Osteocyte (in vitro differentiated cells): ENCODE data around the gene HS2ST1. TPM values are rescaled to one million over a fixed set of nuclear protein-coding genes. Genes with fewer than 3 reads are reported as not detected.
"Not testable (repeated sequence)": the region's sequence is repeated elsewhere in the genome, so short reads cannot be mapped to it uniquely, and the experiment has no call there.

ENCODE experiments used
- DNase-seq: peaks from one replicate; pipeline ENCODE4 v3.0.0; 2021; ENCODE audit warnings: mixed read lengths; ENCODE audit not compliant: unreplicated experiment; ENCODE audit errors: extremely low spot score
- H3K27ac Mint-ChIP-seq: one replicate; pipeline ENCODE4 v1.8.0; 2021; ENCODE audit warnings: mild to moderate bottlenecking, mixed read lengths; ENCODE audit not compliant: unreplicated experiment
- H3K27me3 Mint-ChIP-seq: one replicate; pipeline ENCODE4 v1.8.0; 2021; ENCODE audit warnings: mixed read lengths; ENCODE audit not compliant: unreplicated experiment
- H3K36me3 Mint-ChIP-seq: one replicate; pipeline ENCODE4 v1.8.0; 2021; ENCODE audit warnings: mixed read lengths; ENCODE audit not compliant: unreplicated experiment
- H3K4me1 Mint-ChIP-seq: one replicate; pipeline ENCODE4 v1.8.0; 2021; ENCODE audit warnings: mixed read lengths; ENCODE audit not compliant: unreplicated experiment
- H3K4me3 Mint-ChIP-seq: one replicate; pipeline ENCODE4 v1.8.0; 2021; ENCODE audit warnings: mild to moderate bottlenecking, moderate library complexity, mixed read lengths; ENCODE audit not compliant: unreplicated experiment
- H3K9me3 Mint-ChIP-seq: one replicate; pipeline ENCODE4 v1.8.0; 2021; ENCODE audit warnings: mixed read lengths; ENCODE audit not compliant: unreplicated experiment
- CTCF ChIP-seq: fragments of 200-600 bp; sonication (generic); IDR thresholded peaks from 2 replicates; pipeline ENCODE4 v1.5.0; 2021; ENCODE audit warnings: antibody characterized with exemption, mild to moderate bottlenecking, moderate library complexity
- total RNA-seq: library from RNA; stranded (reverse); gene quantifications from 2 replicates; pipeline ENCODE4 v1.2.1, GENCODE V29; 2021

Gene HS2ST1
- total RNA-seq, 1 donor from 2014 or later: 26.8 TPM

- no peaks in the 10 kb centered on the region for H3K36me3 Mint-ChIP-seq
- H3K4me3 Mint-ChIP-seq: no peak overlapping the region
- H3K27me3 Mint-ChIP-seq: no peaks in the 10 kb centered on the region
- DNase-seq: no peak
- peaks cover 2% of the 10 kb centered on the region for H3K4me1 Mint-ChIP-seq
- no peak overlapping the region for H3K27ac Mint-ChIP-seq
- no peak for TF ChIP-seq CTCF
- no peaks in the 10 kb centered on the region for H3K9me3 Mint-ChIP-seq
Measured at GRCh38 chr1:87000460-87000859, 86.0 kb downstream of the HS2ST1 start.

- no peaks in the 10 kb centered on the region for H3K4me1 Mint-ChIP-seq
- no peak overlapping the region for H3K27ac Mint-ChIP-seq
- H3K27me3 Mint-ChIP-seq: no peaks in the 10 kb centered on the region
- H3K4me3 Mint-ChIP-seq: no peak overlapping the region
- no peaks in the 10 kb centered on the region for H3K36me3 Mint-ChIP-seq
- DNase-seq: no peak
- TF ChIP-seq CTCF: no peak
- H3K9me3 Mint-ChIP-seq: no peaks in the 10 kb centered on the region
Measured at GRCh38 chr1:87004857-87005256, 90.4 kb downstream of the HS2ST1 start.

GRCh38 chr1:87007323-87007722, 92.9 kb downstream of the HS2ST1 start:
- no peaks in the 10 kb centered on the region for H3K27me3 Mint-ChIP-seq
- H3K4me3 Mint-ChIP-seq: no peak overlapping the region
- no peaks in the 10 kb centered on the region for H3K4me1 Mint-ChIP-seq
- TF ChIP-seq CTCF: no peak
- no peak overlapping the region for H3K27ac Mint-ChIP-seq
- no peak for DNase-seq
- H3K9me3 Mint-ChIP-seq: peaks cover 8% of the 10 kb centered on the region
- no peaks in the 10 kb centered on the region for H3K36me3 Mint-ChIP-seq

DNA sequence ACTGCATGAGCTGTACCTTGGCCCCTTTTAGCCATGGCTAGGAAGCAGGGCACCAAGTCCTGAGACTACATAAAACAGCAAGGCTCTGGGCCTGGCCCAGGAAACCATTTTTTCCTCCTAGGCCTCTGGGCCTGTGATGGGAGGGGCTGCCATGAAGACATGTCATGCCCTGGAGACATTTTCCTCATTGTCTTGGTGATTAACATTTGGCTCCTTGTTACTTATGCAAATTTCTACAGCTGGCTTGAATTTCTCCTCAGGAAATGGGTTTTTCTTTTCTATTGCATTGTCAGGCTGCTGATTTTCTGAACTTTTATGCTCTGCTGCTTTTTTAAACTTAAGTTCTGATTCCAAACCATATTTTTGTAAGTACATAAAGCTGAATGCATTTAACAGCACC, 99.0 kb downstream of the HS2ST1 start:
- not testable (repeated sequence) for H3K36me3 Mint-ChIP-seq, DNase-seq

DNA sequence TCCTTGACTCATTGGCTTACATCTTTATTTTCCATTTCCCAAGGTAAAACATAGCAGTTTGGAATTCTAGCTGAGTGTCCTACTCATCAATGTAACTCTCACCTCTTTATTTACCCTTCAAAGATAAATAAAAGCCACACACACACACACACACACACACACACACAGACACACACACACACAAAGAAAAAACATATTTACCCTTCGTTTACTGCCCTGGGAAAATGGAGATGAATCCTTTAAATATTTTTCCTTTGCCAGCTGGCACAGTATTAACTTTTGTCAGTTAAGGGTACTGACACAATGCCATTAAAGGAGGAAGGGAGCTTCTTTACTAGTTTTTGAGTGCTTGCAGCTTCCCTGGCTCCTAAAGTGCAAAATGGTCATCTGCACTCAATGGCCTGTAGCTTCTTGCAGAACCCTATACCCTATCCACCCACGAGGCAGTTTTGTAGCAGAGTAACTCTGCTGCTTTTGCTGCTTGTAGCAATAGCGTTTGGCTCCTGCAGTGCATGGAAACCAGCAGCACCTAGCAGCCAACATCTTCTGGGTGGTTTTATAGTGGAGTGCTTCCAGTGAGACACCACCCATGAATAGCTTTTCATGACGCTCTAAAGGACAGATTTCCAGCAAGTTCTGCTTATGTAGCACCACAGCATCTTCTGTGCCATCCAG, 103.7 kb downstream of the HS2ST1 start:
- Mint-ChIP-seq H3K27ac (no peak overlapping the region), H3K27me3 (no peaks in the 10 kb centered on the region), H3K4me3 (no peak overlapping the region), H3K4me1 (no peaks in the 10 kb centered on the region), H3K36me3 (peaks cover 6% of the 10 kb centered on the region), H3K9me3 (peaks cover 7% of the 10 kb centered on the region)
- TF ChIP-seq CTCF: no peak
- DNase-seq: no peak

More for the DNA sequence above, 99.0 kb downstream of the HS2ST1 start:
- H3K4me1 Mint-ChIP-seq, H3K27ac Mint-ChIP-seq, H3K4me3 Mint-ChIP-seq, H3K27me3 Mint-ChIP-seq: not testable (repeated sequence)
- H3K9me3 Mint-ChIP-seq: peaks cover 15% of the 10 kb centered on the region
